ENCODE data around the gene ARRB1. TPM values are rescaled to one million over a fixed set of nuclear protein-coding genes. Genes with fewer than 3 reads are reported as not detected.
"Not testable (repeated sequence)": the region's sequence is repeated elsewhere in the genome, so short reads cannot be mapped to it uniquely, and the experiment has no call there.

ARRB1 gene
- total RNA-seq, 1 donor from 2014 or later = 187 TPM

DNA sequence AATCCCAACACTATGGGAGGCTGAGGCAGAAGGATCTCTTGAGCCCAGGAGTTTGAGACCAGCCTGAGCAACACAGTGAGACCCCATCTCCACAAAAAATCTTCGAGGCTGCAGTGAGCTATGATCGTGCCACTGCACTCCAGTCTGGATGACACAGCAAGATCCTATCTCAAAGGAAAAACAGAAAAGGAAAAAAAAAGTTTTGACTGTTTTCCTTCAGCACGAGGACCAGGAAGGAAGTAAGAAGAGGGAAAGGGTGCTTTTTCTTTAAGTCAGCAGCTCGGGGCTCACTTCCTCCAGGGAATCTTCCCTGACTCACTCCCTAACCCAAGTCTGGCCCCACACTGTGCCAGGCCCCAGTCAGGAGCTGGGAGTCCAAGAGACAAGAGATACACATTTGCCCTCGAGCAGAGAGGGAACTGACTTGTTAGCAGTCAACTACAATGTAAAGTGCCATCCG, 14.2 kb downstream of the ARRB1 start:
- Histone ChIP-seq H3K27ac (peak overlapping the region; percentile 86), H3K27me3 (ENCODE audit: low read depth) (no peaks in the 10 kb centered on the region), H3K4me1 (peaks cover 100% of the 10 kb centered on the region), H3K4me3 (no peak overlapping the region), H3K9me3 (no peaks in the 10 kb centered on the region), H3K36me3 (peaks cover 6% of the 10 kb centered on the region)
- peak in 1 of 2 donors; percentile 4 for ATAC-seq
- DNase-seq = peak; percentile 61
- intact Hi-C loops (cut with DNase I) = no loop called here
- TF ChIP-seq, protein P1, sequence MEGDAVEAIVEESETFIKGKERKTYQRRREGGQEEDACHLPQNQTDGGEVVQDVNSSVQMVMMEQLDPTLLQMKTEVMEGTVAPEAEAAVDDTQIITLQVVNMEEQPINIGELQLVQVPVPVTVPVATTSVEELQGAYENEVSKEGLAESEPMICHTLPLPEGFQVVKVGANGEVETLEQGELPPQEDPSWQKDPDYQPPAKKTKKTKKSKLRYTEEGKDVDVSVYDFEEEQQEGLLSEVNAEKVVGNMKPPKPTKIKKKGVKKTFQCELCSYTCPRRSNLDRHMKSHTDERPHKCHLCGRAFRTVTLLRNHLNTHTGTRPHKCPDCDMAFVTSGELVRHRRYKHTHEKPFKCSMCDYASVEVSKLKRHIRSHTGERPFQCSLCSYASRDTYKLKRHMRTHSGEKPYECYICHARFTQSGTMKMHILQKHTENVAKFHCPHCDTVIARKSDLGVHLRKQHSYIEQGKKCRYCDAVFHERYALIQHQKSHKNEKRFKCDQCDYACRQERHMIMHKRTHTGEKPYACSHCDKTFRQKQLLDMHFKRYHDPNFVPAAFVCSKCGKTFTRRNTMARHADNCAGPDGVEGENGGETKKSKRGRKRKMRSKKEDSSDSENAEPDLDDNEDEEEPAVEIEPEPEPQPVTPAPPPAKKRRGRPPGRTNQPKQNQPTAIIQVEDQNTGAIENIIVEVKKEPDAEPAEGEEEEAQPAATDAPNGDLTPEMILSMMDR (IDR thresholded peaks at IDR 0.05) = no peak

DNA sequence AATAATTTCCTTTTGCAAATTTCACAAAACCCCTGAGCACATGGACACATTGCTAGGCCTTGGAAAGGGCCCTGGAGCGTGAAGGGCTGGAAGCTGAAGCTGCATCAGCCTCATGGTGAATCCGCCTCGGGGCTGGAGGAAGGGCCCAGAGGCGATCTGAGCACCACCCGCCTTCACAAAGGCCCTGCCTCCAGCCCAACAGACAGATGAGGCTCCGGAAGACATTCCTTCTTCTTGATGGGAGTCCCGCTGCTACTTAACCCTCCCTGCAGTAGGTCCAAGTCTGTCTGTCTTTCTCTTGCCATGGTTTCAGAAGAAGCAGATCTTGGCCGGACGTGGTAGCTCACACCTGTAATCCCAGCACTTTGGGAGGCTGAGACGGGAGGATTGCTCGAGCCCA, 16.5 kb downstream of the ARRB1 start:
- peak overlapping the region; percentile 28 for H3K27ac ChIP-seq
- H3K4me1 ChIP-seq = peaks cover 100% of the 10 kb centered on the region
- DNase-seq = no peak

DNA sequence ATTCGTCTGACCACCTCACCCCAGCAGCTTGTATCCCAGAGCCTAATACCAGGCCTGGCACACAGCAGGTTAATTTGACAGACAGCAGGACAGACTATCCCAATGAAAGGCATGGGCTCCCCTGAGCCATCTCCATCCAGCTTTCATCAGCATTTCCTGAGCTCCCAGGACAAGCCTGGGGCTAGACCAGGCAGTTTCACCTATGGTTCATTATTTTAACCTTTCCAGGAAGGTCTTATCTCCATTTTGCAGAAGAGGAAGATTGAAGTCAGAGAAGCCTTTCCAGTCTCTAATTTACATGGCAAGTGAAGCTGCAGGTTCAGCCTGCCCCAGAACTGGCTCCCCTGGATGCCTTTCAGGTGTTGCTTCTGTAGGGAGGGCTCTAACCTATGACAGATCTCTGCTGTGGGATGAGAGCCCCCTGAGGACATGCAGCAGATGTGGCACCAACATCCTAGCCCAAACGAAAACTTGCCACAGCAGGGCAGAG, 17.0 kb downstream of the ARRB1 start:
- peak overlapping the region; percentile 28 for H3K27ac ChIP-seq
- ATAC-seq = no peak

More for the DNA sequence above, 16.5 kb downstream of the ARRB1 start:
- ATAC-seq = no peak
- TF ChIP-seq, protein P1 (IDR thresholded peaks at IDR 0.05) = no peak
- Histone ChIP-seq H3K27me3 (ENCODE audit: low read depth) (no peaks in the 10 kb centered on the region), H3K36me3 (peaks cover 3% of the 10 kb centered on the region), H3K4me3 (no peak overlapping the region), H3K9me3 (no peaks in the 10 kb centered on the region)
- intact Hi-C loops (cut with DNase I) = no loop called here

DNA sequence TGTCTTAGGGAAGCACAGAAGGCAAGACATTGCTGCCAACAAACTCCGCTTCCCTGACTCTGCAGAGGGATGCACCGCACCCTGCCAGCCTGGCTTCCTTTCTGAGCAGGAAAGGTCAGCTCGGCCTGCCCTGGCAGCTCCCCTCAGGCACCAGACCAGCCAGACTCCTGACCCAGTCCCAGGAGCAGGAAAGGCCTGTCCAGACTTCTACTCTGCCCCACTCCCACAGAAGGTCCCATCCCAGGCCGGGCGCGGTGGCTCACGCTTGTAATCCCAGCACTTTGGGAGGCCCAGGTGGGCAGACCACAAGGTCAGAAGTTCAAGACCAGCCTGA, 17.7 kb downstream of the ARRB1 start:
- H3K27ac ChIP-seq = peak overlapping the region; percentile 28
- TF ChIP-seq, protein P1 (IDR thresholded peaks at IDR 0.05) = no peak

More for the DNA sequence above, 17.0 kb downstream of the ARRB1 start:
- Histone ChIP-seq H3K4me1 (peaks cover 100% of the 10 kb centered on the region), H3K4me3 (no peak overlapping the region), H3K36me3 (no peaks in the 10 kb centered on the region), H3K27me3 (ENCODE audit: low read depth) (no peaks in the 10 kb centered on the region), H3K9me3 (no peaks in the 10 kb centered on the region)
- intact Hi-C loops (cut with DNase I) = no loop called here
- TF ChIP-seq, protein P1 (IDR thresholded peaks at IDR 0.05) = no peak
- no peak for DNase-seq

DNA sequence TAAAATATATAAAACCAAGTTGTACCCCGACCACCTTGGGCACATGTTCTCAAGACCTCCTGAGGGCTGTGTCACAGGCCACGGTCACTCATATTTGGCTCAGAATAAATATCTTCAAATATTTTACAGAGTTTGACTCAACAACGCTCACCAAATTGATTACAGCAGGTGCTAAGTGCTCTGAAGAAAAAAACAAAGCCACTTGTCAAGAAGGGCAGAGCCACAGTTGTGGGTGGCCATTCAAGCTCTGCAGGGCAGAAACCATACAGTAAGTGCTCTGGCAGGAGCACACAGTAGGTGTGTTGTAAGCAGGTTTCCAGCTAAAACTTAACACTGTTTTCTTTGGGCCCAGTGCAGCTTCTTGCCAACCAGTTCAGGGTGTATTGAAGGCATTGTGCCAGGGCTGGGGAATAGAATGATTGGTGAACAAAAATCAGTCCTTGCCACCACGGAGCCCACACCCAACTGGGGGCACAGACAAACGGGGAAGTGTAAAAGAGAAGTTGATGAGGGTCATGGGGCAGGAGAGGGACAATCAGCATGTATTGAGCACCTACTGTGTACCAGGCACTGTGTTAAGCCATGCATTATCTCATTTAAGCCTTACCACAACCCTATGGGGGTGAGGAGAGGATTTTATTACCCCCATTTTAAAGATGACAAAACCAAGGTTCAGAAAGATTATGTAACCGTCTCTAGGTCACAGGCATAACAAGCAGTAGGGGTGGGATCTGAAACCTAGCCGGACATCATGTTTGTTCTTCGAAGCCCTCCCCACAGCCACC, 18.2 kb downstream of the ARRB1 start:
- DNase-seq (no peak), ATAC-seq (no peak)
- Histone ChIP-seq H3K9me3 (no peaks in the 10 kb centered on the region), H3K27ac (peak overlapping the region; percentile 36), H3K36me3 (no peaks in the 10 kb centered on the region), H3K27me3 (ENCODE audit: low read depth) (no peaks in the 10 kb centered on the region), H3K4me1 (peaks cover 100% of the 10 kb centered on the region), H3K4me3 (no peak overlapping the region)
- intact Hi-C loops (cut with DNase I) = no loop called here
- TF ChIP-seq, protein P1 (IDR thresholded peaks at IDR 0.05) = no peak

More for the DNA sequence above, 17.7 kb downstream of the ARRB1 start:
- ATAC-seq (no peak), DNase-seq (no peak)
- Histone ChIP-seq H3K36me3 (no peaks in the 10 kb centered on the region), H3K4me3 (no peak overlapping the region), H3K9me3 (no peaks in the 10 kb centered on the region), H3K27me3 (ENCODE audit: low read depth) (no peaks in the 10 kb centered on the region), H3K4me1 (peaks cover 100% of the 10 kb centered on the region)
- intact Hi-C loops (cut with DNase I) = no loop called here

DNA sequence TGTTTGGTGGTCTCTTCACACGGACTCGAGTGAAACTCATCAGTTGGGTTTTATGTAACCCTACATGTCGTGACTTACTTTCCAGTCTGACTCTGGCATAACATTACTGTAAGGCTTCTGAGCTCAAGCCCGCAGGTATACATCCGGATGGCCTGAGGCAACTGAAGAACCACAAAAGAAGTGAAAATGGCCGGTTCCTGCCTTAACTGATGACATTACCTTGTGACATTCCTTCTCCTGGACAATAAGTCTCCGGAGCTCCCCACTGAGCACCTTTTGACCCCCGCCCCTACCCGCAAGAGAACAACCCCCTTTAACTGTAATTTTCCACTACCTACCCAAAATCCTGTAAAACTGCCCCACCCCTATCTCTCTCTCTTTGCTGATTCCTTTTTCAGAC, 19.7 kb downstream of the ARRB1 start:
- H3K4me3 ChIP-seq; H3K36me3 ChIP-seq; ATAC-seq; H3K9me3 ChIP-seq; H3K27ac ChIP-seq; DNase-seq; intact Hi-C loops (cut with DNase I); H3K27me3 ChIP-seq (ENCODE audit: low read depth): not testable (repeated sequence)
- peaks cover 97% of the 10 kb centered on the region for H3K4me1 ChIP-seq

DNA sequence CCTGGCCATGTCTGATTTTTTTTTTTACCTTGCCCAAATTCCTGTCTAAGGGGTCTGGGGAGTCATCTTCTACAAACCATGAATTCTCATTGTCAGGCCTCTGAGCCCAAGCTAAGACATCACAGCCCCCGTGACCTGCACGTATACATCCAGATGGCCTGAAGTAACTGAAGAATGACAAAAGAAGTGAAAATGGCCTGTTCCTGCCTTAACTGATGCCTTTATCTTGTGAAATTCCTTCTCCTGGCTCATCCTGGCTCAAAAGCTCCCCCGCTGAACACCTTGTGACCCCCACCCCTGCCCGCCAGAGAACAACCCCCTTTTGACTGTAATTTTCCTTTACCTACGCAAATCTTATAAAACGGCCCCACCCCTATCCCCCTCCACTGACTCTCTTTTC, 20.2 kb downstream of the ARRB1 start:
- H3K27me3 ChIP-seq (ENCODE audit: low read depth); H3K9me3 ChIP-seq; H3K36me3 ChIP-seq; ATAC-seq; DNase-seq; H3K4me3 ChIP-seq; intact Hi-C loops (cut with DNase I): not testable (repeated sequence)
- H3K4me1 ChIP-seq = peaks cover 97% of the 10 kb centered on the region
- H3K27ac ChIP-seq = peak overlapping the region; percentile 61

DNA sequence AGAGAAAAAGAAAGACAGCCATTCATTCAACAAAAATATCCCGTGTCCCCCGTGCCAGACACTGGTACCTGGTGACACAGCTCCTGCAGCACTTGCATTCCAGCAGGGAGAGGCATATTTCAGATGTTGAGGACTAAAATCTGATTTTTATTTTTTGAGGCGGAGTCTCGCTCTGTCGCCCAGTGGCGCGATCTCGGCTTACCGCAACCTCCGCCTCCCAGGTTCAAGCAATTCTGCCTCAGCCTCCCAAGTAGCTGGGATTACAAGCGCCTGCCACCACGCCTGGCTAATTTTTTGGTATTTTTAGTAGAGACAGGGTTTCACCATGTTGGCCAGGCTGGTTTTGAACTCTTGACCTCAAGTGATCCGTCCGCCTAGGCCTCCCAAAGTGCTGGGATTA, 20.6 kb downstream of the ARRB1 start:
- H3K4me3 ChIP-seq; DNase-seq; ATAC-seq; H3K36me3 ChIP-seq; H3K27me3 ChIP-seq (ENCODE audit: low read depth); intact Hi-C loops (cut with DNase I); H3K9me3 ChIP-seq: not testable (repeated sequence)
- Histone ChIP-seq H3K27ac (peak overlapping the region; percentile 61), H3K4me1 (peaks cover 97% of the 10 kb centered on the region)

Data from lower lobe of right lung (tissue), 2 donors.